ENCODE data around the gene SPINT4. TPM values are rescaled to one million over a fixed set of nuclear protein-coding genes. Genes with fewer than 3 reads are reported as not detected.
"Not testable (repeated sequence)": the region's sequence is repeated elsewhere in the genome, so short reads cannot be mapped to it uniquely, and the experiment has no call there.

Gene SPINT4
- total RNA-seq, 1 experiment from 2014 or later = not detected

GRCh38 chr20:45701873-45702272 lies 20.3 kb upstream of the SPINT4 start, which contains the start of gene WFDC13:
Gene WFDC13, plus strand, starts transcription at chr20:45702038. Its CDS starts 86 bp downstream, at chr20:45702124.
- Histone ChIP-seq H3K27me3 (ENCODE audit: control insufficient read depth, insufficient read depth, low read length) (0 out of 2 replicates have a peak, but pooled peaks cover 2% of the 10 kb centered on the region), H3K36me3 (ENCODE audit: control insufficient read depth, insufficient read depth, low read length) (no peaks in the 10 kb centered on the region), H3K9me3 (ENCODE audit: control insufficient read depth, insufficient read depth, low read depth, low read length) (no peaks in the 10 kb centered on the region), H3K27ac (ENCODE audit: low read length) (no peak within 1 kb of the TSS), H3K4me3 (ENCODE audit: low read depth in 2 of 2, low read length in 2 of 2) (no peak within 1 kb of the TSS), H3K4me1 (ENCODE audit: control insufficient read depth, insufficient read depth, low read length) (no peaks in the 10 kb centered on the region)
- BruUV-seq (replicated peaks) = no TSS peak
- POLR2A ChIA-PET = no interaction called here
- intact Hi-C loops (cut with micrococcal nuclease; ENCODE audit: unreplicated experiment) = no loop called here
- CTCF ChIA-PET = no interaction called here
- in situ Hi-C loops (cut with HindIII; ENCODE audit: low pct_unique_long_range_greater_than_20kb, low sequenced_read_pairs) = no loop called here
- ATAC-seq (no peak), DNase-seq (ENCODE audit: low read depth, low spot score) (no peak)
- TF ChIP-seq POLR2AphosphoS5 (IDR thresholded peaks at IDR 0.05; ENCODE audit: low read depth, low read length) = no peak
- no peak for TF ChIP-seq TCF7L2 (IDR thresholded peaks at IDR 0.05; ENCODE audit: low read depth, low read length)
- TF ChIP-seq CTCF (IDR thresholded peaks at IDR 0.05) = no peak
- no peak for TF ChIP-seq SIN3A (IDR thresholded peaks at IDR 0.05; ENCODE audit: borderline replicate concordance, insufficient read depth, low read depth, low read length)
- no peak for TF ChIP-seq REST (IDR thresholded peaks at IDR 0.05; ENCODE audit: insufficient read depth in 1 of 2, low read depth in 2 of 2, low read length in 1 of 2)

DNA sequence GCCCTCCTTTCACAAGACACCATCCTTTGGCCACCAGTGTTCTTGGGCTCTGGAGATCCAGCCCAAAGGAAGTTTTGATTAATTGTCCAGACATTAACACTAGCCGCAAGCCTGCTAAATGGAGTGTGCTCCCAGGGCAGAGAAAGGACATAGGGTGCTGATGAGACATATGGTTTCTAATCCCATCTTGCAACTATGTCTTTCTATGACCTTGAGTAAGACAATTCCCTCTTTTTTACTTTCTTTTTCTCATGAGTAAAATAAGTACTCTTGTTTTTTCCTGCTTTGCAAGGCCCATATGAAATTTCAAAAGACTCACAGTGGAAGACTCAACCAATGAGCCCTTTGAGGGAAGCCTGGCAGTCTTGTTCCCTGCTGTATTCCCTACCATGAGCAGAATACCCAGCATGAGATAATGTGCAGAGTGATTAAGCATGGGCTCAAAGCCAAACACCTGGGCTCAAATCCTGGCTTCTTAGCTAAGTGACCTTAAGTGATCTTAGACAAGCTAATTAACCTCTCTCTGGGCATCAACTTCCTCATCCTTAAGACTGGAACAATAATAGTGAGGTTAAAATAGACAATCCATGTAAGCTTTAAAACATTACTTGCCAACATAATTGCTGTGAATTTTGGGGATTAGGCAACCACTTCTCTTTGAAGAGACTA lies 17.0 kb upstream of the SPINT4 start, which contains the start of gene WFDC10B:
WFDC10B (minus strand) TSS at position 51 of the 669 bp plus-strand sequence. CDS start 19,027 bp downstream, outside the sequence.
- POLR2A ChIA-PET = no interaction called here
- no peak for TF ChIP-seq REST (IDR thresholded peaks at IDR 0.05; ENCODE audit: insufficient read depth in 1 of 2, low read depth in 2 of 2, low read length in 1 of 2)
- no peak for TF ChIP-seq SIN3A (IDR thresholded peaks at IDR 0.05; ENCODE audit: borderline replicate concordance, insufficient read depth, low read depth, low read length)
- TF ChIP-seq POLR2AphosphoS5 (IDR thresholded peaks at IDR 0.05; ENCODE audit: low read depth, low read length) = no peak
- TF ChIP-seq TCF7L2 (IDR thresholded peaks at IDR 0.05; ENCODE audit: low read depth, low read length) = no peak
- TF ChIP-seq CTCF (IDR thresholded peaks at IDR 0.05) = no peak
- Histone ChIP-seq H3K4me3 (ENCODE audit: low read depth in 2 of 2, low read length in 2 of 2) (no peak within 1 kb of the TSS), H3K27me3 (ENCODE audit: control insufficient read depth, insufficient read depth, low read length) (peaks cover 2% of the 10 kb centered on the region), H3K4me1 (ENCODE audit: control insufficient read depth, insufficient read depth, low read length) (no peaks in the 10 kb centered on the region), H3K27ac (ENCODE audit: low read length) (no peak within 1 kb of the TSS), H3K9me3 (ENCODE audit: control insufficient read depth, insufficient read depth, low read depth, low read length) (no peaks in the 10 kb centered on the region), H3K36me3 (ENCODE audit: control insufficient read depth, insufficient read depth, low read length) (no peaks in the 10 kb centered on the region)
- ATAC-seq (no peak), DNase-seq (ENCODE audit: low read depth, low spot score) (no peak)
- CTCF ChIA-PET = no interaction called here
- BruUV-seq (replicated peaks) = no TSS peak
- intact Hi-C loops (cut with micrococcal nuclease; ENCODE audit: unreplicated experiment) = no loop called here
- in situ Hi-C loops (cut with HindIII; ENCODE audit: low pct_unique_long_range_greater_than_20kb, low sequenced_read_pairs) = no loop called here

- H3K36me3 ChIP-seq (ENCODE audit: control insufficient read depth, insufficient read depth, low read length); H3K27me3 ChIP-seq (ENCODE audit: control insufficient read depth, insufficient read depth, low read length); H3K4me1 ChIP-seq (ENCODE audit: control insufficient read depth, insufficient read depth, low read length); BruUV-seq (replicated peaks); H3K27ac ChIP-seq (ENCODE audit: low read length); DNase-seq (ENCODE audit: low read depth, low spot score); H3K4me3 ChIP-seq (ENCODE audit: low read depth in 2 of 2, low read length in 2 of 2); POLR2A ChIA-PET; ATAC-seq; intact Hi-C loops (cut with micrococcal nuclease; ENCODE audit: unreplicated experiment); CTCF ChIA-PET; in situ Hi-C loops (cut with HindIII; ENCODE audit: low pct_unique_long_range_greater_than_20kb, low sequenced_read_pairs); H3K9me3 ChIP-seq (ENCODE audit: control insufficient read depth, insufficient read depth, low read depth, low read length): not testable (repeated sequence)
Observed at GRCh38 chr20:45716141-45716688, 5.9 kb upstream of the SPINT4 start.

All from Panc1 (cell line).